GM18502 (cell line): Measurements from ENCODE around the gene COA1.
"Not testable (repeated sequence)": the region's sequence is repeated elsewhere in the genome, so short reads cannot be mapped to it uniquely, and the experiment has no call there.

Experiments
- ATAC-seq: cut with Tn5 transposase; IDR thresholded peaks from one replicate; pipeline ENCODE4 v1.9.1; 2021; ENCODE audit warnings: mild to moderate bottlenecking; ENCODE audit not compliant: unreplicated experiment, poor library complexity

Gene COA1

GRCh38 chr7:43693687-43694398, 35.5 kb downstream of the COA1 start:
- no peak for ATAC-seq

DNA sequence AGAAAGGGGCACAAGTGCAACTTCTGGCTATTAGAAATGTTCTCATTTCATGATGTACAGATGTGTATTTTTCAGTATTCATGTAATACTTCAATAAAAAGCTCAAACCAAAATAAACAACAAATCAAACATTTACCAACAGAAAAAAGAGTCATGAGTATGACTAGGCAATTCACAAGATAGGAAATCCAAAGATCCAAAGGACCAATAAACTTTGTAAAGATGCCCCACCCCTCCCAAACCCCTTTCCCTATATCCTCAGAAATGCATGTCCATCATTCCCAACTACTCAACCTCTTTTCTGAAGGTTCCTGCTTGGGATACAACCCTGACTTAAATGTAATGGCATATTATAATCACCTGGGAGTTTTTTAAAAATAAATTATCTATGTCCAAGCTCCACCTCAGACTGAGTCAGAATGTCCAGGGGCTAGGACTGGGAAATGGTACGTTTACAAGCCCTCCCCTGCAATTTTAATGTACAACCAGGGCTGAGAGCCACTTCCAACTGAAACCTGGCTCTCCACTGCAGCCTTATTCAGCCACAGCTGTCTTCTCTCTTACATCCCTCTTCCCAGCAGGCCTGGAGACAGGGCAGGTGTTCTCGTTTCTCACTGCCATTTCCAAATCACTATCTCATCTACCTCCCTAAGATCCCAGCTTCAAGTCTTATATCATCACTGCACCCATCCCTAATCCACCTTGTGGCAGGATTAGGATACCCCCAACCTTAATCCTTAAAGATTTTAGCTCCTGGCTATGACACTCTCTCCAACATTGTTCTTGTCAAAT, 36.5 kb downstream of the COA1 start:
- no peak for ATAC-seq

DNA sequence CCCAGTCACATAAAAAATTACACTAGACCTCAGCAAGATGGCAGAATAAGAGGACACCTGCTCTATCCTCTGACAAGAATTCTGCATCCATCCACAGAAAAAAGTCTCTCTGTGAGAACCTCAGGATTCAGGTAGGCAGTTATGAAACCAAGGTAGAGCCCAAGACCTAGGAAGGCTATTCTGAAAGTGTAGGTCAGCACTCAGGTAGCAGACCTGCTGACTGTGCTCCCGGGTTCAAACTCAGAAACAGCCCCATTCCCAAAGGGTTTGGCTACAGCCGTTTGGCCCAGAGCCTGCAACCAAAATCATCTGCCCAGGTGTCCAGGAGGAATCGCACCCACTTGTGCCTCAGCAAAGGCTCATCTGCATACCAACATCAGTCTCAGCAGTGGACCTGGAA, 37.7 kb downstream of the COA1 start:
- ATAC-seq, result no peak

- ATAC-seq, result no peak
Measured at GRCh38 chr7:43689115-43689514, 40.2 kb downstream of the COA1 start.

DNA sequence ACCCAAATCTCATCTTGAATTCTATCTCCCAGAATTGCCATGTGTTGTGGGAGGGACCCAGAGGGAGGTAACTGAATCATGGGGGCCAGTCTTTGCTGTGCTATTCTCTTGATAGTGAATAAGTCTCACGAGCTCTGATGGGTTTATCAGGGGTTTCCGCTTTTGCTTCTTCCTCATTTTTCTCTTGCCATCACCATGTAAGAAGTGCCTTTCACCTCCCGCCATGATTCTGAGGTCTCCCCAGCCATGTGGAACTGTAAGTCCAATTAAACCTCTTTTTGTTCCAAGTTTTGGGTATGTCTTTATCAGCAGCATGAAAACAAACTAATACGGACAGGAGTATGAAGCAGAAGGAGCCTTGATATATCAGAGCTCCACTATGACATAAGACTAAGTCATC, 41.5 kb downstream of the COA1 start:
- not testable (repeated sequence) for ATAC-seq

GRCh38 chr7:43686991-43687390, 42.3 kb downstream of the COA1 start:
- no peak for ATAC-seq

- no peak for ATAC-seq
Measured at GRCh38 chr7:43680736-43681135, 48.6 kb downstream of the COA1 start.

DNA sequence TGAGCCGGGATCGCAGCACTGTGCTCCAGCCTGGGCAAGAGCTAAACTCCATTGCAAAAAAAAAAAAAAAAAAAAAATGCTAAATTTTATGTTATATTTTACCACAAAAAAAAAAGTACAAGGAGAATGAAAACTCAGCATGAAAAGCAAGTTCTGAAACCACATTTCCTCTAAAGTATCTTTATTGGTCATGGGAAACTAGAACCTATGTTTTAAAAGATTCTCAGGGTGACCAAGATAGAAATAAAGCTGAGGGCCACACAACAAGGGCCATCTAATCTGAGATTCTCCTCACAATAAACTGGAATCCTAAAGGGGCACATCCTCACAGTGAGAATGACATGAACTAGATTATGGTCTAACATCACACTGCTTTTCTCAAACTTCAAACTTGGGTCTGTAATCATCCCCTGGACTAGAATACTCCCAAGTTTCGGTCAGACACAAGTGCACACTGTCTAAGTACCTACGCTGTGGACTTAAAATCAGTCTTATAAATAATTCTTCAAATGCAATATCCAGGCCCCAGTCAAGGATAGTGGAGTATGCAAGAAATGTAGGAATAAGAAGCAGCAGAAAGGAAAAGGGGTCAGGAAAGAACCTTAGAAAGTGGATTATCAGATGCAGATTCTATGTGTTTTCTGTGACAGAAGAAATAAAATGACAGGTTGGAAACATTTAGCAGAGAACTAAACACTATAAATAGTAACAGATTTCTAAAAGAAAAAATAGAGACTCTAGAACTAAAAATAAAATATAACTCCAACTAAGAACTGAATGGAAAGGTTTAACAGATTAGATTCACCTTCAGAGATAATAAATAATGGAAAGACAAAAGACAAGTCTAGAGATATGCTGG, 49.9 kb downstream of the COA1 start:
- ATAC-seq, result no peak

DNA sequence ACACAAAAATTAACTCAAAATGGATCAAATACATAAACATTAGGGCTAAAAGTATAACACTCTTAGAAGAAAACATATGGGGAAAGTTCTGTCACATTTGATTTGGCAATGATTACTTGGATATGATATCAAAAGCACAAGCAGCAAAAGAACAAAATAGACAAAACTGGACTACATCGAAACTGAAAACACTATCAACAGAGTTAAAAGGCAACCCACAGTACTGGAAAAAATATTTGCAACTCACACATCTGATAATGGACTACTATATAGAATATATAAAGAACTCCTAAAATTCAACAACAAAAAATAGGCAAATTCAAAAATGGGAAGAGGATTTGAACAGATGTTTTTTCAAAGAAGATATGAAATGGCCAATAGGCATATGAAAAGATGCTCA, 51.0 kb downstream of the COA1 start:
- ATAC-seq, result no peak

DNA sequence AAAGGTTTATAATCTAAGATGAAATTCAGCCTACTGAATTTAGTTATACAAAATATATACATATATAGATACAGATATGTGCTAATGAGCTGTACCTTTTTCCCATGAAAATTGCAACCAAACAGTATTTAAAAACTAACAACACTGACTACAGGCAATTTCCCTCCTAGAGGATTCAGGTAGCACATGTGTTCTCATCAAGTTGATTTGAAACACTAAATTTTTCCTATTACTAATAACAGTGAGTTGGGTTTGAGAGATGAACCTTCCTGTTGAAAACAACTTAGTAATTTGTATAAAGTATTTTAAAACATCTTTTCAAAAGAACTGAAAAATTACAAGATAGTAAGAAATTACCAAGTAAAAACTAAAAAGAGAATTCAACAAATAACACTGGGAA, 51.5 kb downstream of the COA1 start:
- ATAC-seq, result no peak

DNA sequence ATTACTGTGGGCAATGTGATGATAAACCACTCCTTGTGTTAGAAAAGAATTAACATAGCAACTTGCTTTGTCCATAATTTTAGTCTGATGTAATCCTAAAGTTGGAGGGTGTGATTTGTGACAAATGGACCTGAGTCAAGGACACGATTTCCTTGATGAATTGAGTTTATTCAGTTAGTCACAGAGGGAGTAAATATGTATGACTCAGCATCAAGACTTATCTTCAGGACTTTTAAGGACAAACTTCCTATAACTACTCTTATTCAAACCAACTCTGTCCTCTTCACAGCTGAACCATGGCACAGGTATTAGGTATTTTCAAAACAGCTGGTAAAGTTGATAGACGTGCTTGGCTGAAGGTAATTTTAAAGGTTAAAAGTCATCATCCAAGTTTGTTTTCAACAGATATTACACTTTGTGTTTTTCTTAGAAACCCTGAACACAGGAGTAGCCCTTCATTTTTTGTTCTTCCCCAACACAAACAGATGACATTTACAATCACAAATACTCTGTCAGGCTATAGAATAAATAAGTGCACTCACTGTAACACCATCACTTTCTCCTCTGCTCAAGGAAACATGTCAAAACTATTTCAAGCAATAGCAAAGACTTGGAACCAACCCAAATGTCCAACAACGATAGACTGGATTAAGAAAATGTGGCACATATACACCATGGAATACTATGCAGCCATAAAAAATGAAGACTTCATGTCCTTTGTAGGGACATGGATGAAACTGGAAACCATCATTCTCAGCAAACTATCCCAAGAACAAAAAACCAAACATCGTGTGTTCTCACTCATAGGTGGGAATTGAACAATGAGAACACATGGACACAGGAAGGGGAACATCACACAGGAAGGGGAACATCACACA, 54.5 kb downstream of the COA1 start:
- no peak for ATAC-seq

GRCh38 chr7:43673243-43673976, 55.9 kb downstream of the COA1 start:
- ATAC-seq, result not testable (repeated sequence)

DNA sequence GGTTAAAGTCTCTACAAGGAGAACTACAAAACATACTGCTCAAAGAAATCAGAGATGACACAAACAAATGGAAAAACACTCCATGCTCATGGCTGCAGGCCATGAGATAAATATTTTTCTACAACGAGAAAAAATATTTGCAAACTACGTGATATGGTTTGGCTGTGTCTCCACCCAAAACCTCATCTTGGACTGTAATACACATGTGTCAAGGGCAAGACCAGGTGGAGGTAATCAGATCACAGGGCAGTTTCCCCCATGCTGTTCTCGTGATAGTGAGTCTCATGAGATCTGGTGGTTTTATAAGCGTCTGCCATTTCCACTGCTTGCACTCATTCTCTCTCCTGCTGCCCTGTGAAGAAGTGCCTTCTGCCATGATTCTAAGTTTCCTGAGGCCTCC, 57.8 kb downstream of the COA1 start:
- no peak for ATAC-seq

DNA sequence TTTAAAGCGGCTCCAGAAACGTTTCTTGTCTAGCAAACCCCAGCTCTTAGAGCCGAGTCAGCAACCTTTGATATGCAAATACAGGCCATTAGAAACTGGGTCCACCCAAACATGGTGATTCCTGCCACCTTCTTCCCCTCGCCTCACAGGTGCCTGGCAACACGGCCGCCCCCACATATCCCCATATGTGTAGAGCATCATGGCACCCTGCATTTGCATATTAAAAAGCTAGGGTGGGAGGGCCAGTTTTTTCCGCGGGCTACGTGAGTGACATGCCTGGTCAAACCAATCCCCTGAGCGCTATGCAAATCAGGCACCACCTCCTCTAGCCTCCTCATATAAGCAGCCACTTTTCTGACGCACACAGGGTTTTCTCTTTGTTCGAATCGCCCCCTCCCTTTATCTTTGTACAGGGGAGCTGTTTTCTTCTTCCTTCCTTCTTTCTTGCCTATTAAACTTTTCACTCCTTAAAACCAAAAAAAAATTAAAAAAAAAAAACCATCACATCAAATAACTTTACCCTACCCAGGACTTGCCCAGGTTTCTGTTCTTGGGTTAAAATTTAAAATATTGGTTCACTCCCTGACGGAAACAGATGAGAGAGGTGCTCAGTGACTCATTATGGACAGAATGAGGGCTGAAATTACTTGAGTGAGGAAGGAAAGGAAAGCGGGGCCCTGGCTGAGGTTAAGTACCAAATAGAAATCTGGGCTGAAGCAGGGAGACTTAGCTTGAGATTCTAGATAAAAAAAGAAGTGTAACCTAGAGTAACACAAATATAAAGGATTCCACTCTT, 59.8 kb downstream of the COA1 start:
- ATAC-seq, result no peak

GRCh38 chr7:43668035-43668434, 61.3 kb downstream of the COA1 start:
- no peak for ATAC-seq

GRCh38 chr7:43666938-43667337, 62.4 kb downstream of the COA1 start:
- ATAC-seq, result no peak

- no peak for ATAC-seq
Measured at GRCh38 chr7:43664681-43665080, 64.6 kb downstream of the COA1 start.

DNA sequence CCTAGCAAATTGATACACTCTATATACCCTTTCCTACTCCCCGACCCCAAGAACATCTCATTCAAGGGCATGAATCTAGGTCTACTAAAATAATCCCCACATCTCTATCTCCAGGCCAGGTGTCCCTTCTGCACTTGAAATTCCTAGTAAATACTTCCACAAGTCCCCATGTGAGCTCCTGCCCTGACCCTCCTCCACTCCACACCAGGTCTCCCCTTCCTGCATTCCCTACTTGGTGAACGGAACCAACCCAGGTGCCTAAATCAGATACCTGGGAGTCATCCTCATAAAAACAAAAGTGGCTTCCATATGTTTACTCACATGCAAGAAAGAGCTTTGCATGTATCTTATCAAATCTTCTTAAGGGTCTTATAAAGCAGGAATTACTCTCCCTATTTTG, 69.2 kb downstream of the COA1 start:
- ATAC-seq, result no peak

GRCh38 chr7:43659549-43659896, 69.8 kb downstream of the COA1 start:
- no peak for ATAC-seq
